ENCODE measurements around the gene VRK1.

The VRK1 gene

GRCh38 chr14:96894966-96895365 lies 97.8 kb downstream of the VRK1 start:
- H3K9me3 ChIP-seq (ENCODE audit: control insufficient read depth, insufficient read depth, low read length): no peaks in the 10 kb centered on the region
- H3K36me3 ChIP-seq (ENCODE audit: insufficient read depth, low read length): no peaks in the 10 kb centered on the region; the same call in 1 of the 2 replicates
- H3K9ac ChIP-seq (ENCODE audit: low read depth, low read length): no peak overlapping the region
- H3K4me1 ChIP-seq (ENCODE audit: insufficient read depth, low read length): no peaks in the 10 kb centered on the region

- Histone ChIP-seq H3K36me3 (ENCODE audit: insufficient read depth, low read length) (no peaks in the 10 kb centered on the region; the same call in 1 of the 2 replicates), H3K9me3 (ENCODE audit: control insufficient read depth, insufficient read depth, low read length) (no peaks in the 10 kb centered on the region), H3K9ac (ENCODE audit: low read depth, low read length) (no peak overlapping the region), H3K4me1 (ENCODE audit: insufficient read depth, low read length) (no peaks in the 10 kb centered on the region)
Observed at GRCh38 chr14:96895658-96896271, 98.6 kb downstream of the VRK1 start.

DNA sequence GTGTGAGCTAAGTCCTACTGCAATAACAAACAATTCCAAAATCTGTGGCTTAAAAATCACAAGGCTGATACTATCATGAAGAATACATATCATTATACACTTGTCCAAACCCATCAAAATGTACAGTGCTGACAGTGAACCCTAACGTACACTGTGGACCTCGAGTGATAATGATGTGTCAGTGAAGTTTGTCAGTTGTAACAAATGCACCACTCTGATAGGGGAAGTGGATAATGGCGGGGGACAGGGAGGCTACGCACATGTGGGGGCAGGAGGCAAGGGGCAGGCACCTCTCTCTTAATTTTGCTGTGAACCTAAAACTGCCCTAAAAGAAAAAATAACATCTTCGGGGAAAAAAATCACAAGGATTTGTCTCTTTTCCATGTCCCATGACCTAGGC lies 100.0 kb downstream of the VRK1 start:
- Histone ChIP-seq H3K9ac (ENCODE audit: low read depth, low read length) (no peak overlapping the region), H3K9me3 (ENCODE audit: control insufficient read depth, insufficient read depth, low read length) (no peaks in the 10 kb centered on the region), H3K36me3 (ENCODE audit: insufficient read depth, low read length) (no peaks in the 10 kb centered on the region; the same call in 1 of the 2 replicates), H3K4me1 (ENCODE audit: insufficient read depth, low read length) (0 out of 2 replicates have a peak, but pooled peaks cover 3% of the 10 kb centered on the region)

GRCh38 chr14:96901227-96901626 lies 104.0 kb downstream of the VRK1 start:
- Histone ChIP-seq H3K36me3 (ENCODE audit: insufficient read depth, low read length) (peaks cover 4% of the 10 kb centered on the region; the same call in 1 of the 2 replicates), H3K4me1 (ENCODE audit: insufficient read depth, low read length) (peaks cover 5% of the 10 kb centered on the region; the same call in 1 of the 2 replicates), H3K9me3 (ENCODE audit: control insufficient read depth, insufficient read depth, low read length) (no peaks in the 10 kb centered on the region), H3K9ac (ENCODE audit: low read depth, low read length) (no peak overlapping the region)

DNA sequence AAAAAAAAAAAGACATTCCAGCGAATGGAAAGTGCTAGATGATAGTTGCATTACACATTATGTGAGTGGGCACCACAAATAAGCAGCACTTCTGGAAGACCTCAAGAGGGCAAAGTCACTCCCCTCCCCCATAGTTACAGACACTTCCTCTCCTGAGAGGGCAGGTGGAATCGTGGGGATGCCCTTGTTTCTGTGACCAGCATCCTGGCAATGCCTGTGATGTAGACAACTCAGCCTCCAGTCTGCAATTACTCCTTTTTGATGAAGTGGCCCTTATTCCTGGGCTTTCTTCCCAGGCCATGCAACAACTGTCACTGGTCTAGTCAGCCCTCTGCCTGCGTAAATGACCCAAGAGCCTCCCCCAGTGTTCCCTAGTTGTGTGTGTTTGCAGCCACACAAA lies 104.8 kb downstream of the VRK1 start:
- H3K9me3 ChIP-seq (ENCODE audit: control insufficient read depth, insufficient read depth, low read length): no peaks in the 10 kb centered on the region
- peaks cover 5% of the 10 kb centered on the region; the same call in 1 of the 2 replicates for H3K4me1 ChIP-seq (ENCODE audit: insufficient read depth, low read length)
- no peak overlapping the region for H3K9ac ChIP-seq (ENCODE audit: low read depth, low read length)
- peaks cover 4% of the 10 kb centered on the region for H3K36me3 ChIP-seq (ENCODE audit: insufficient read depth, low read length)

- H3K9me3 ChIP-seq (ENCODE audit: control insufficient read depth, insufficient read depth, low read length): no peaks in the 10 kb centered on the region
- H3K9ac ChIP-seq (ENCODE audit: low read depth, low read length): no peak overlapping the region
- H3K4me1 ChIP-seq (ENCODE audit: insufficient read depth, low read length): peaks cover 5% of the 10 kb centered on the region; the same call in 1 of the 2 replicates
- H3K36me3 ChIP-seq (ENCODE audit: insufficient read depth, low read length): peaks cover 4% of the 10 kb centered on the region
Observed at GRCh38 chr14:96903444-96904023, 106.4 kb downstream of the VRK1 start.

DNA sequence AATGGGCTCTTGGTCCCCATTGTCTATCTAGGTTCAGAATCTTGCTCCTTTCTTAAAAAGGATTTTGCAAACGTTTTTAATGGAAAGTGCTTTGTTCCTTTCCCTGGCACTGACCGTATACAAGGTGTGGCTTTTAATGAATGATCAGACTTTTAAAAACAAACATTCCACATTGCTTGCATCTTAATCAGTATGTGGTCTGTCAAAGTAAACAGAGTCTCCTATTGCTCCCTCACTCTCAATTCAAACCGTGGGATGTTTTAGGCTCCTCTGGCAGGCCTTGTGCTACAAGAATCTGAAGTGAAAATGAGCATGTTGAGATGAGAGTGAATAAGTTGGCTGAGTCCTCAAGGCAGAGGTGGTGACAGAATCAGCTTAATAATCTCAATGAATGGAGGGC lies 107.0 kb downstream of the VRK1 start:
- H3K36me3 ChIP-seq (ENCODE audit: insufficient read depth, low read length): peaks cover 4% of the 10 kb centered on the region
- no peak overlapping the region for H3K9ac ChIP-seq (ENCODE audit: low read depth, low read length)
- H3K9me3 ChIP-seq (ENCODE audit: control insufficient read depth, insufficient read depth, low read length): no peaks in the 10 kb centered on the region
- peaks cover 5% of the 10 kb centered on the region; the same call in 1 of the 2 replicates for H3K4me1 ChIP-seq (ENCODE audit: insufficient read depth, low read length)

DNA sequence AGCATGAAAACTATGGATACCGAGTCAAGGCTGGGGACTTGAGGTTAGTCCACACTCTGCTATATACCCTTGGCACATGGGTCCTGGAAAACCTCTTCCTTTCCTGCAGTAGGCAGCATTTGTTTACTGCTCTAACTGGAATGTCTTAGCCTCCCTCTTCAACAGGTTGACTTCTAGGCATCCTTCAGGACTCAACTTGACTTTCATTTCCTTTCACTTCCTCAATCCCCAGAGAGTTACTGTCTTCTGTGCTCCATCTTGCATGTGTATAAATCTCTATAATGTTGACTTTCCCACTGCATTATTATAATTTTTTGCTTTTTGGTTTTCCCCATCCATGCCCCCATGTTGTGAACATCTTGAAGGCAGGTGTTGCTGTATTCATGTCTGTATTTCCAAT lies 107.9 kb downstream of the VRK1 start:
- H3K36me3 ChIP-seq (ENCODE audit: insufficient read depth, low read length): peaks cover 4% of the 10 kb centered on the region
- peaks cover 5% of the 10 kb centered on the region; the same call in 1 of the 2 replicates for H3K4me1 ChIP-seq (ENCODE audit: insufficient read depth, low read length)
- H3K9ac ChIP-seq (ENCODE audit: low read depth, low read length): no peak overlapping the region
- H3K9me3 ChIP-seq (ENCODE audit: control insufficient read depth, insufficient read depth, low read length): peaks cover 5% of the 10 kb centered on the region; the same call in 1 of the 2 replicates

GRCh38 chr14:96905825-96906224 lies 108.6 kb downstream of the VRK1 start:
- H3K9ac ChIP-seq (ENCODE audit: low read depth, low read length): no peak overlapping the region
- H3K4me1 ChIP-seq (ENCODE audit: insufficient read depth, low read length): peaks cover 5% of the 10 kb centered on the region; the same call in 1 of the 2 replicates
- peaks cover 5% of the 10 kb centered on the region; the same call in 1 of the 2 replicates for H3K9me3 ChIP-seq (ENCODE audit: control insufficient read depth, insufficient read depth, low read length)
- peaks cover 4% of the 10 kb centered on the region for H3K36me3 ChIP-seq (ENCODE audit: insufficient read depth, low read length)

DNA sequence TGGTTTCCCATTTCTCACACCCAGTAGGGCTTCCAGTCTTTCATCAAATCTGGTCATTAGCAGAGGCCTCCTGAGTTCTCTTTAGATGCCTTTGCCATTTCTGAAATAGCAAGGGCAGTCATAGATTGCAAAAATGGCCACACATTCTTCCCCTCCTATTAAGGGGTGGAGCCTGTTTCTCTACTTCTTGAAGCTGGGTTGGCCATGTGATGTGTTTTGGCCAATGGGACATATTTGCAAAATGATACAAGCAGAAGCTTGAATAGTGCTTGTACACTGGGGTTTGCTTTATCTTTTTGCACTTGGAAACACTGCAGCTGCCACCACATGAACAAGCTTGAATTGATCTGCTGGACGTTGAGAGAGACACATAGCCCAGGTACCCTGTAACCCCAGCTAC lies 109.3 kb downstream of the VRK1 start:
- H3K36me3 ChIP-seq (ENCODE audit: insufficient read depth, low read length): peaks cover 4% of the 10 kb centered on the region
- H3K9ac ChIP-seq (ENCODE audit: low read depth, low read length): no peak overlapping the region
- H3K4me1 ChIP-seq (ENCODE audit: insufficient read depth, low read length): peaks cover 5% of the 10 kb centered on the region; the same call in 1 of the 2 replicates
- peaks cover 5% of the 10 kb centered on the region; the same call in 1 of the 2 replicates for H3K9me3 ChIP-seq (ENCODE audit: control insufficient read depth, insufficient read depth, low read length)

DNA sequence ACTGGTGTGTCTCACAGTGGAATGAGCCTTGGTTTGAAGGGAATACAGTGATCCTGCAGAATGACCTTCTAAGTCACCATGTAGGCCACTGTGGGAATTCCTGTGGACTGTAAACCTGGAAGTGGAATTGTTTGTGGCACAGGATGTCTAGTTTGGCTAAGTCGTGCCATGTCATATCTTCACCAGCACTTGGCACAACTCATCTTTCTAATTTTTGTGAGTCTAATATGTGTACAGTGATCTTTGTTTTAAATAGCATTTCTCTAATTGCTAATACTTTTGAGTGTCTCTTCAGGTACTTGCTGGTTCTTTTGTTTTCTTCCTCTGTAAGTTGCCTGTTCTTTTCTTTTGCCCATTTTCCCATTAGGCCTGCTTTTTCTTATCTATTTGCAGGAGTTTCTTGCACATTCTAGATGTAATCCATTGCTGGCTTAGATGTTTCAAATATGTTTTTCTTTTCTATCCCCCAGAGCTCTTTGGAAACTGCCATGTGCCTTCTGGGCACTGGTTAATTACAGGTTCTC lies 112.7 kb downstream of the VRK1 start:
- Histone ChIP-seq H3K4me1 (ENCODE audit: insufficient read depth, low read length) (no peaks in the 10 kb centered on the region), H3K36me3 (ENCODE audit: insufficient read depth, low read length) (no peaks in the 10 kb centered on the region; the same call in 1 of the 2 replicates), H3K9ac (ENCODE audit: low read depth, low read length) (no peak overlapping the region), H3K9me3 (ENCODE audit: control insufficient read depth, insufficient read depth, low read length) (peaks cover 5% of the 10 kb centered on the region; the same call in 1 of the 2 replicates)

DNA sequence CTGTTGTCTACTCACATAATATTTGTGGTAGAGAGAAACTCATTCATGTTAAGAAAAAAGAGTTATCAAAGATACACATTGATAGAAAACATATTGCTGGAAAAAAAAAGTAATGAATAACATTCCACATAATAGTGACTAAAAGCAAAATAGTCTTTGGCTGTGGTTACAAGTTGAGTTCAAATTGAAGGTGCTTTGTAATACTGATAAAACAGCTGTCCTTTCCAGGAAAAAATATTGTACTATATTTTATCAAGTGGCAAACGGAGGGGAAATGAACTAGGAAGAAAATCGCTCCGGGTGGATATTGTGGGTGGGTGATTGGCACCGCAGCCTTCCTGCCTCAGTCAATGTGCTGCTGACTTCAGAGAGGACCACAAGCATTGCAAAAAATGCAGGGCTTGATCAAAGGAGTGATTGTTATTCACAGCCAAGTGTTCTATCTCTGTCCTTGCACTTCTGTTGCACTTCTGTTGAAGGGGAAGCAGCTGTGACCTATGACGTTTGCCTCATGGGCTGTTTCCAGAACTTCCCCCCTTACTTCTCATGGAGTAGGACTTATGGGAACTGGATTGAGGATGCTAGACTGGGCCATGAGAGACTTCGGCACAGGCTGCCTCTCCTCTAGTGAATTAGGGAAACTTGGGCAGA lies 114.4 kb downstream of the VRK1 start:
- Histone ChIP-seq H3K9ac (ENCODE audit: low read depth, low read length) (no peak overlapping the region), H3K36me3 (ENCODE audit: insufficient read depth, low read length) (no peaks in the 10 kb centered on the region), H3K4me1 (ENCODE audit: insufficient read depth, low read length) (no peaks in the 10 kb centered on the region), H3K9me3 (ENCODE audit: control insufficient read depth, insufficient read depth, low read length) (peaks cover 5% of the 10 kb centered on the region; the same call in 1 of the 2 replicates)

- Histone ChIP-seq H3K9me3 (ENCODE audit: control insufficient read depth, insufficient read depth, low read length) (peaks cover 3% of the 10 kb centered on the region; the same call in 1 of the 2 replicates), H3K36me3 (ENCODE audit: insufficient read depth, low read length) (no peaks in the 10 kb centered on the region; the same call in 1 of the 2 replicates), H3K4me1 (ENCODE audit: insufficient read depth, low read length) (no peaks in the 10 kb centered on the region), H3K9ac (ENCODE audit: low read depth, low read length) (no peak overlapping the region)
Observed at GRCh38 chr14:96914571-96915128, 117.5 kb downstream of the VRK1 start.

DNA sequence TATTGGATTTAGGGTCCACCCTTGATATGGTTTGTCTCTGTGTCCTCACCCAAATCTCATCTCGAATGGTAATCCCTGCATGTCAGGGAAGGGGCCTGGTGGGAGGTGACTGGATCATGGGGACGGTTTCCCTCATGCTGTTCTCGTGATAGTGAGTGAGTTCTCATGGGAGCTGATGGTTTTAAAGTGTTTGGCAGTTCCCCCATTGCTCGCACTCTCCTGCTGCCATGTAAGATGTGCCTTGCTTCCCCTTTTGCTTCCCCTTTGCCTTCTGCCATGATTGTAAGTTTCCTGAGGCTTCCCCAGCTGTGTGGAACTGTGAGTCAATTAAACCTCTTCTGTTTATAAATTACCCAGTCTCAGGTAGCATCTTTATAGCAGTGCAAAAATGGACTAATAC lies 118.3 kb downstream of the VRK1 start:
- Histone ChIP-seq H3K9me3 (ENCODE audit: control insufficient read depth, insufficient read depth, low read length) (no peaks in the 10 kb centered on the region), H3K9ac (ENCODE audit: low read depth, low read length) (no peak overlapping the region), H3K4me1 (ENCODE audit: insufficient read depth, low read length) (no peaks in the 10 kb centered on the region), H3K36me3 (ENCODE audit: insufficient read depth, low read length) (no peaks in the 10 kb centered on the region; the same call in 1 of the 2 replicates)

Measured in ES-I3 (cell line).